GM23338 (cell line): ENCODE measurements around the gene S1PR3. TPM values are rescaled to one million over a fixed set of nuclear protein-coding genes. Genes with fewer than 3 reads are reported as not detected.

Source experiments
- ATAC-seq: fragments of 200-7000 bp; cut with Tn5 transposase; 3 replicates; pipeline ENCODE4 v1.9.1; 2020
- DNase-seq: peaks from one replicate; pipeline ENCODE4 v3.0.0-alpha.2; 2015; ENCODE audit warnings: low spot score
- H2AFZ ChIP-seq: fragments of 200-600 bp; sonication (generic); 2 replicates; pipeline ENCODE4 v1.8.0; 2016; ENCODE audit warnings: antibody characterized with exemption, mild to moderate bottlenecking, moderate library complexity
- H3F3A ChIP-seq: fragments of 200-600 bp; sonication (generic); replicated peaks from 2 replicates; pipeline ENCODE4 v1.8.0; 2017; ENCODE audit warnings: antibody characterized with exemption, mixed run types, low read depth
- H3K27ac ChIP-seq: fragments of 200-600 bp; sonication (generic); 2 replicates; pipeline ENCODE4 v1.6.1; 2016; ENCODE audit warnings: low read depth
- H3K27me3 ChIP-seq: fragments of 200-600 bp; sonication (generic); 2 replicates; pipeline ENCODE4 v1.8.0; 2016; ENCODE audit warnings: mild to moderate bottlenecking, mixed run types, moderate library complexity; ENCODE audit not compliant: insufficient read depth
- H3K36me3 ChIP-seq: fragments of 200-600 bp; sonication (generic); 2 replicates; pipeline ENCODE4 v1.8.0; 2016; ENCODE audit warnings: mild to moderate bottlenecking; ENCODE audit not compliant: insufficient read depth
- H3K4me1 ChIP-seq: fragments of 200-600 bp; sonication (generic); 2 replicates; pipeline ENCODE4 v1.8.0; 2016; ENCODE audit warnings: mild to moderate bottlenecking, moderate library complexity; ENCODE audit not compliant: insufficient read depth
- H3K4me2 ChIP-seq: fragments of 200-600 bp; sonication (generic); 2 replicates; pipeline ENCODE4 v1.7.1; 2017; ENCODE audit warnings: mixed run types
- H3K4me3 ChIP-seq: fragments of 200-600 bp; sonication (generic); 2 replicates; pipeline ENCODE4 v1.6.1; 2016; ENCODE audit warnings: mixed run types
- H3K79me2 ChIP-seq: fragments of 200-600 bp; sonication (generic); replicated peaks from 2 replicates; pipeline ENCODE4 v1.8.0; 2017; ENCODE audit warnings: mild to moderate bottlenecking; ENCODE audit not compliant: insufficient read depth
- H3K9me2 ChIP-seq: fragments of 200-600 bp; sonication (generic); 2 replicates; pipeline ENCODE4 v1.8.0; 2017; ENCODE audit not compliant: insufficient read depth
- H4K20me1 ChIP-seq: fragments of 200-600 bp; sonication (generic); replicated peaks from 2 replicates; pipeline ENCODE4 v1.8.0; 2017; ENCODE audit warnings: mild to moderate bottlenecking; ENCODE audit not compliant: insufficient read depth
- H3K27ac Mint-ChIP-seq: 2 replicates; pipeline ENCODE4 v1.8.0; 2020; ENCODE audit warnings: inconsistent platforms, mild to moderate bottlenecking, moderate library complexity, mixed read lengths
- H3K27me3 Mint-ChIP-seq: 3 replicates; pipeline ENCODE4 v1.8.0; 2022; ENCODE audit warnings: low read depth, mild to moderate bottlenecking, moderate library complexity, mixed read lengths, inconsistent platforms; ENCODE audit not compliant: insufficient read depth, poor library complexity
- H3K36me3 Mint-ChIP-seq: 3 replicates; pipeline ENCODE4 v1.8.0; 2021; ENCODE audit warnings: low read depth, mild to moderate bottlenecking, inconsistent platforms, moderate library complexity, mixed read lengths
- H3K4me1 Mint-ChIP-seq: 3 replicates; pipeline ENCODE4 v1.8.0; 2020; ENCODE audit warnings: mild to moderate bottlenecking, inconsistent platforms, mixed read lengths
- H3K4me3 Mint-ChIP-seq: 3 replicates; pipeline ENCODE4 v1.8.0; 2021; ENCODE audit warnings: moderate library complexity, mild to moderate bottlenecking, inconsistent platforms, mixed read lengths
- H3K9me3 Mint-ChIP-seq: 3 replicates; pipeline ENCODE4 v1.8.0; 2020; ENCODE audit warnings: moderate library complexity, mild to moderate bottlenecking, inconsistent platforms, mixed read lengths
- CTCF ChIP-seq, 2 experiments: fragments of 200-600 bp in 1 of 2; sonication (generic) in 1 of 2; conservative IDR thresholded peaks; 2 replicates each; pipeline versions ENCODE4 v1.5.1 to v1.6.1; 2016 to 2017; ENCODE audit warnings: antibody characterized with exemption in 2 of 2, low read depth in 2 of 2, mild to moderate bottlenecking in 2 of 2, moderate library complexity in 1 of 2
- EZH2 ChIP-seq: fragments of 200-600 bp; sonication (generic); IDR thresholded peaks from one replicate; pipeline ENCODE4 v1.8.0; 2017; ENCODE audit warnings: antibody characterized with exemption, mild to moderate bottlenecking, low read depth; ENCODE audit not compliant: unreplicated experiment
- JUNB ChIP-seq: IDR thresholded peaks from one replicate; pipeline ENCODE4 v1.6.1; 2016; ENCODE audit warnings: antibody characterized with exemption; ENCODE audit not compliant: unreplicated experiment
- NANOG ChIP-seq: IDR thresholded peaks from 2 replicates; pipeline ENCODE4 v1.6.1; 2016; ENCODE audit warnings: antibody characterized with exemption, borderline replicate concordance
- POLR2AphosphoS5 ChIP-seq: IDR thresholded peaks from 2 replicates; pipeline ENCODE4 v1.6.1; 2016; ENCODE audit warnings: antibody characterized with exemption, low read depth
- REST ChIP-seq: IDR thresholded peaks from one replicate; pipeline ENCODE4 v1.6.1; 2018; ENCODE audit warnings: antibody characterized with exemption; ENCODE audit not compliant: unreplicated experiment
- STAT1 ChIP-seq: IDR thresholded peaks from one replicate; pipeline ENCODE4 v1.6.1; 2016; ENCODE audit warnings: antibody characterized with exemption; ENCODE audit not compliant: unreplicated experiment
- ZNF114 ChIP-seq: fragments of 250-450 bp; sonication (Bioruptor Pico); IDR thresholded peaks from 2 replicates; pipeline ENCODE4 v1.5.0; 2020; ENCODE audit warnings: mild to moderate bottlenecking, moderate library complexity
- ZNF331 ChIP-seq: fragments of 250-450 bp; sonication (Bioruptor Pico); IDR thresholded peaks from 2 replicates; pipeline ENCODE4 v1.5.0; 2020; ENCODE audit warnings: low read depth, mild to moderate bottlenecking, moderate library complexity
- polyA plus RNA-seq: library from polyadenylated mRNA; unstranded; fragments of >200 nt; fragmentation: Nextera tagmentation; extraction: Ambion mirVana; gene quantifications from 2 replicates; pipeline ENCODE4 v1.2.1, GENCODE V29; 2016
- total RNA-seq: library from RNA; depleted of rRNA; stranded (reverse); fragments of >200 nt; shearing (Covaris generic); gene quantifications from 2 replicates; pipeline ENCODE4 v1.2.3, GENCODE V29; 2014

Gene S1PR3
- total and polyA plus RNA-seq, 2 experiments from 2014 or later, result 2.1 to 7.6 TPM

DNA sequence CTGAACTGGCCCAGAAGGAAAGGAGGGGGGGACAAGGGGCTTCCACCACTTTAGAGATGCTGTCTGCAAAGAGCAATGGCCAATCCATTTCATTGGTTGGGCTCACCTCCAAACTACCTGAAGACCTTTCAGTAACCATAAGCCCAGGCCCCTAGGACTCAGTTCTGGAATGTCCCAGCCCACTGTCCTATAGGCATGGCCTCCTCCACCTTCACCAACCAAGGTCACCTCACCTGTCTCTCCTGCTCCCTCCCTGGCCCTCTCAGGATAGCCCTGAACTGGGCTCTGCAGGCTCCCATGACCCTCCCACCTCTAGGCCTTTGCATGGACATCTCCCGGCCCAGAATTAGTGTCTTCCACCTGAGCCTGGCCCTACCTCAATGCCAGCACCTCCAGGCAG lies 22.4 kb downstream of the S1PR3 start (continued):
- TF ChIP-seq STAT1 (no peak), JUNB (no peak), CTCF (conservative IDR thresholded peaks at IDR 0.05; ENCODE audit: low read depth in 2 of 2) (no peak), EZH2 (no peak), REST (no peak), ZNF331 (CRISPR knock-in tag) (no peak)

- no peak for DNase-seq
- peaks cover 6% of the 10 kb centered on the region; the same call in 2 of the 3 replicates for H3K36me3 Mint-ChIP-seq
- ATAC-seq, result no peak
- Histone ChIP-seq H3F3A (no peaks in the 10 kb centered on the region), H3K9me2 (peaks cover 4% of the 10 kb centered on the region; the same call in 1 of the 2 replicates), H2AFZ (no peak overlapping the region), H3K79me2 (no peaks in the 10 kb centered on the region), H3K36me3 (no peaks in the 10 kb centered on the region), H3K4me2 (no peak overlapping the region), H3K27me3 (no peaks in the 10 kb centered on the region), H3K4me3 (no peak overlapping the region), H4K20me1 (no peaks in the 10 kb centered on the region), H3K4me1 (no peaks in the 10 kb centered on the region), H3K27ac (no peak overlapping the region)
- peaks cover 2% of the 10 kb centered on the region for H3K27me3 Mint-ChIP-seq
- no peak overlapping the region for H3K4me3 Mint-ChIP-seq
- H3K9me3 Mint-ChIP-seq, result 0 out of 3 replicates have a peak, but pooled peaks cover 3% of the 10 kb centered on the region
- H3K27ac Mint-ChIP-seq, result no peak overlapping the region
- peaks cover 6% of the 10 kb centered on the region for H3K4me1 Mint-ChIP-seq
- no peak for TF ChIP-seq REST
- TF ChIP-seq STAT1, result no peak
- no peak for TF ChIP-seq ZNF331 (CRISPR knock-in tag)
- TF ChIP-seq POLR2AphosphoS5, result no peak
- TF ChIP-seq EZH2, result no peak
- TF ChIP-seq NANOG, result no peak
- TF ChIP-seq CTCF (conservative IDR thresholded peaks at IDR 0.05; ENCODE audit: low read depth in 2 of 2), result no peak
- TF ChIP-seq ZNF114 (CRISPR knock-in tag), result no peak
Measured at GRCh38 chr9:89014153-89014552, 22.9 kb downstream of the S1PR3 start.
